K562 (cell line): ENCODE data around the gene ZSCAN2. TPM values are rescaled to one million over a fixed set of nuclear protein-coding genes. Genes with fewer than 3 reads are reported as not detected.

Experiments
- BHLHE40 ChIP-seq: IDR thresholded peaks from 2 replicates; pipeline ENCODE4 v1.6.1; 2011; ENCODE audit warnings: low read length, improper control_type of control experiment
- CHD1 ChIP-seq: fragments of 200-600 bp; sonication (generic); IDR thresholded peaks from one replicate; pipeline ENCODE4 v1.6.1; 2012; ENCODE audit warnings: mild to moderate bottlenecking, moderate library complexity, low read length, inconsistent platforms
- DMBX1 ChIP-seq: fragments of 250-450 bp; sonication (Bioruptor Pico); IDR thresholded peaks from 2 replicates; pipeline ENCODE4 v1.8.0; 2022; ENCODE audit warnings: inconsistent platforms, mild to moderate bottlenecking, moderate library complexity, borderline replicate concordance
- E2F6 ChIP-seq, 2 experiments: IDR thresholded peaks; 2 replicates each; pipeline ENCODE4 v1.6.1; 2011; ENCODE audit warnings: borderline replicate concordance in 1 of 2, control low read depth in 1 of 2, low read depth in 1 of 2, low read length in 1 of 2, mild to moderate bottlenecking in 1 of 2, mixed read lengths in 1 of 2, moderate library complexity in 1 of 2; ENCODE audit not compliant: insufficient read depth in 1 of 2, insufficient read length in 1 of 2, poor library complexity in 1 of 2, severe bottlenecking in 1 of 2; ENCODE audit errors: extremely low read depth in 1 of 2
- FOXK2 ChIP-seq, 2 experiments: fragments of 450-650 bp; IDR thresholded peaks in 1 of 2; conservative IDR thresholded peaks in 1 of 2; 2 replicates each; pipeline ENCODE4 v1.6.1; 2016; ENCODE audit warnings: low read depth in 2 of 2, mild to moderate bottlenecking in 1 of 2
- GABPB1 ChIP-seq: sonication (generic); formaldehyde crosslinking; IDR thresholded peaks from 2 replicates; pipeline ENCODE4 v1.8.0; 2022; ENCODE audit warnings: mild to moderate bottlenecking, missing genetic modification reagents
- GATAD2B ChIP-seq: fragments of 450-650 bp; IDR thresholded peaks from 2 replicates; pipeline ENCODE4 v1.6.1; 2017; ENCODE audit warnings: mild to moderate bottlenecking, borderline replicate concordance
- HDAC2 ChIP-seq: fragments of 450-650 bp; IDR thresholded peaks from 2 replicates; pipeline ENCODE4 v1.6.1; 2016; ENCODE audit warnings: mild to moderate bottlenecking
- LCOR ChIP-seq: sonication (generic); formaldehyde crosslinking; IDR thresholded peaks from 2 replicates; pipeline ENCODE4 v1.8.0; 2022; ENCODE audit warnings: mild to moderate bottlenecking, missing genetic modification reagents
- RBM14 ChIP-seq: fragments of 200-400 bp; formaldehyde crosslinking; IDR thresholded peaks from 2 replicates; pipeline ENCODE4 v1.6.1; 2018; ENCODE audit warnings: low read depth, mild to moderate bottlenecking, low read length, moderate library complexity, borderline replicate concordance; ENCODE audit not compliant: insufficient read depth
- RFX7 ChIP-seq: fragments of 250-450 bp; sonication (Bioruptor Pico); IDR thresholded peaks from 2 replicates; pipeline ENCODE4 v1.5.1; 2021; ENCODE audit warnings: mild to moderate bottlenecking
- SIN3A ChIP-seq, 2 experiments: fragments of 150-350 bp in 1 of 2; IDR thresholded peaks; 2 replicates each; pipeline ENCODE4 v1.6.1; 2011 to 2016; ENCODE audit warnings: borderline replicate concordance in 2 of 2, low read depth in 2 of 2, low read length in 2 of 2, mild to moderate bottlenecking in 2 of 2, moderate library complexity in 2 of 2; ENCODE audit not compliant: control insufficient read depth in 1 of 2
- U2AF1 ChIP-seq: fragments of 200-400 bp; formaldehyde crosslinking; optimal IDR thresholded peaks from 2 replicates; pipeline ENCODE3; 2017; ENCODE audit warnings: mild to moderate bottlenecking, low read depth, low read length, moderate library complexity
- ZNF133 ChIP-seq: fragments of 250-450 bp; sonication (Bioruptor Pico); IDR thresholded peaks from 2 replicates; pipeline ENCODE4 v1.4.0; 2020; ENCODE audit warnings: mild to moderate bottlenecking
- ZNF24 ChIP-seq: fragments of 450-650 bp; IDR thresholded peaks from 2 replicates; pipeline ENCODE4 v1.6.1; 2016
- ZNF354B ChIP-seq: fragments of 250-450 bp; sonication (Bioruptor Pico); IDR thresholded peaks from 2 replicates; pipeline ENCODE4 v1.4.0; 2020
- ZNF668 ChIP-seq: fragments of 250-450 bp; sonication (Bioruptor Pico); IDR thresholded peaks from 2 replicates; pipeline ENCODE4 v1.8.0; 2022; ENCODE audit warnings: mild to moderate bottlenecking, inconsistent platforms
- polyA plus RNA-seq, 8 experiments: library from polyadenylated mRNA; depleted of rRNA in 4 of 8; stranded (reverse) in 5 of 8; unstranded in 3 of 8; fragments of >200 nt; fragmentation: Nextera tagmentation in 2 of 8; fragmentation: Illumina TruSeq in 1 of 8; extraction: Ambion mirVana in 2 of 8; extraction: Trizol in 1 of 8; gene quantifications; 2 replicates each; pipeline versions ENCODE4 v1.2.1 to v1.2.3, GENCODE V29; 2011 to 2014; ENCODE audit warnings: inconsistent platforms in 1 of 8, missing spikeins in 1 of 8
- total RNA-seq, 7 experiments: library from RNA; depleted of rRNA in 6 of 7; stranded (reverse); fragments of >200 nt in 6 of 7; fragmentation: Illumina TruSeq in 2 of 7; extraction: Trizol in 2 of 7; gene quantifications; 2 replicates each; pipeline versions ENCODE4 v1.2.1 to v1.2.3, GENCODE V29; 2011 to 2021; ENCODE audit warnings: low replicate concordance in 1 of 7
- TF ChIP-seq, protein P1 (sequence below): fragments of 250-450 bp; sonication (Bioruptor Pico); IDR thresholded peaks from 2 replicates; pipeline ENCODE4 v1.4.0; 2020; ENCODE audit warnings: borderline replicate concordance
- TF ChIP-seq, protein P2 (sequence below): IDR thresholded peaks from 3 replicates; pipeline ENCODE4 v1.6.1; 2011; ENCODE audit warnings: borderline replicate concordance, mild to moderate bottlenecking; ENCODE audit not compliant: insufficient read length, insufficient read depth
- TF ChIP-seq, protein P3 (sequence below): fragments of 250-450 bp; sonication (Bioruptor Pico); IDR thresholded peaks from 2 replicates; pipeline ENCODE4 v1.8.0; 2021; ENCODE audit warnings: borderline replicate concordance, mild to moderate bottlenecking, moderate library complexity; ENCODE audit not compliant: poor library complexity, severe bottlenecking

ZSCAN2 gene
- total and polyA plus RNA-seq, 9 of the 15 experiments (the other 6 are each of a cell fraction or from before 2014, with no cell fraction given), result 1.7 to 14.2 (median 6.6) TPM

GRCh38 chr15:84600331-84600686, 500 bp upstream of the ZSCAN2 start (continued):
- TF ChIP-seq, protein P1, sequence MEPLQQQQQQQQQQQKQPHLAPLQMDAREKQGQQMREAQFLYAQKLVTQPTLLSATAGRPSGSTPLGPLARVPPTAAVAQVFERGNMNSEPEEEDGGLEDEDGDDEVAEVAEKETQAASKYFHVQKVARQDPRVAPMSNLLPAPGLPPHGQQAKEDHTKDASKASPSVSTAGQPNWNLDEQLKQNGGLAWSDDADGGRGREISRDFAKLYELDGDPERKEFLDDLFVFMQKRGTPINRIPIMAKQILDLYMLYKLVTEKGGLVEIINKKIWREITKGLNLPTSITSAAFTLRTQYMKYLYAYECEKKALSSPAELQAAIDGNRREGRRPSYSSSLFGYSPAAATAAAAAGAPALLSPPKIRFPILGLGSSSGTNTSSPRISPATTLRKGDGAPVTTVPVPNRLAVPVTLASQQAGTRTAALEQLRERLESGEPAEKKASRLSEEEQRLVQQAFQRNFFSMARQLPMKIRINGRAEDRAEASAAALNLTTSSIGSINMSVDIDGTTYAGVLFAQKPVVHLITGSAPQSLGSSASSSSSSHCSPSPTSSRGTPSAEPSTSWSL (CRISPR knock-in tag), result no peak
- peak; percentile 50; the same call in 1 of the 2 replicates for TF ChIP-seq BHLHE40
- TF ChIP-seq LCOR (CRISPR knock-in tag), result peak; percentile 83
- TF ChIP-seq DMBX1 (CRISPR knock-in tag), result no peak
- TF ChIP-seq SIN3A (IDR thresholded peaks at IDR 0.05; ENCODE audit: borderline replicate concordance in 2 of 2, control insufficient read depth in 1 of 2, low read depth in 2 of 2, low read length in 2 of 2), result peak; percentile 94 to 97
- no peak for TF ChIP-seq ZNF133
- TF ChIP-seq ZNF24, result no peak
- TF ChIP-seq U2AF1, result no peak
- TF ChIP-seq ZNF354B, result no peak
- peak; percentile 88 to 90 for TF ChIP-seq FOXK2 (conservative IDR thresholded peaks at IDR 0.05 in 1 of 2, IDR thresholded peaks at IDR 0.05 in 1 of 2; ENCODE audit: low read depth in 2 of 2)
- no peak for TF ChIP-seq RBM14
- TF ChIP-seq GABPB1 (CRISPR knock-in tag), result peak; percentile 10; the same call in 1 of the 2 replicates
- TF ChIP-seq, protein P2, sequence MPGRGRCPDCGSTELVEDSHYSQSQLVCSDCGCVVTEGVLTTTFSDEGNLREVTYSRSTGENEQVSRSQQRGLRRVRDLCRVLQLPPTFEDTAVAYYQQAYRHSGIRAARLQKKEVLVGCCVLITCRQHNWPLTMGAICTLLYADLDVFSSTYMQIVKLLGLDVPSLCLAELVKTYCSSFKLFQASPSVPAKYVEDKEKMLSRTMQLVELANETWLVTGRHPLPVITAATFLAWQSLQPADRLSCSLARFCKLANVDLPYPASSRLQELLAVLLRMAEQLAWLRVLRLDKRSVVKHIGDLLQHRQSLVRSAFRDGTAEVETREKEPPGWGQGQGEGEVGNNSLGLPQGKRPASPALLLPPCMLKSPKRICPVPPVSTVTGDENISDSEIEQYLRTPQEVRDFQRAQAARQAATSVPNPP, result no peak
- no peak for TF ChIP-seq GATAD2B
- peak; percentile 90 to 97 for TF ChIP-seq E2F6 (IDR thresholded peaks at IDR 0.05; ENCODE audit: borderline replicate concordance in 1 of 2, extremely low read depth in 1 of 2, insufficient read depth in 1 of 2, insufficient read length in 1 of 2, low read depth in 1 of 2, low read length in 1 of 2, poor library complexity in 1 of 2, severe bottlenecking in 1 of 2)
- TF ChIP-seq CHD1, result peak; percentile 25
- TF ChIP-seq HDAC2, result peak; percentile 85
- TF ChIP-seq RFX7 (CRISPR knock-in tag), result no peak
- TF ChIP-seq ZNF668 (CRISPR knock-in tag), result no peak
- TF ChIP-seq, protein P3, sequence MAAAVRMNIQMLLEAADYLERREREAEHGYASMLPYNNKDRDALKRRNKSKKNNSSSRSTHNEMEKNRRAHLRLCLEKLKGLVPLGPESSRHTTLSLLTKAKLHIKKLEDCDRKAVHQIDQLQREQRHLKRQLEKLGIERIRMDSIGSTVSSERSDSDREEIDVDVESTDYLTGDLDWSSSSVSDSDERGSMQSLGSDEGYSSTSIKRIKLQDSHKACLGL (CRISPR knock-in tag), result peak; percentile 64
